ENCODE measurements around the gene LIN9. TPM values are rescaled to one million over a fixed set of nuclear protein-coding genes. Genes with fewer than 3 reads are reported as not detected.

Gene LIN9
- total RNA-seq, 2 experiments from 2014 or later: 10.2 to 11.3 TPM

DNA sequence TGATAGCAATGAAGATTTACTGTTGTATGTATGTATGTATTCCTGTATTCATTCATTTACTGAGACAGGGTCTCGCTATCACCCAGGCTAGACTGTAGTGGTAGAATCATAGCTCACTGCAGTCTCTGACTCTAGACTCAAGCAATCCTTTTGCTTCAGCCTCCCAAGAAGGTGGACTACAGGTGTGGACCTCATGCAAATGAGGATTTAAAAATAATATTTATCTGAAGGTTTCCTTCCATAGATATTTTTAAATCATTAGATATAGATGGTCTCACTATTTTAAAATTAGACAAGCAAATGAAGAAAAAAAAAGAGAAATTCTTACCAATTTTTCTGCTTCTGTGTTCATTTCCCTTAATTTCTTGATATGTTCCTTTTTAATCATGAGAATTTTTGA lies 58.5 kb downstream of the LIN9 start:
- Mint-ChIP-seq H3K27ac (no peak overlapping the region), H3K27me3 (no peaks in the 10 kb centered on the region), H3K4me3 (no peak overlapping the region), H3K36me3 (ENCODE audit: low read depth) (peaks cover 19% of the 10 kb centered on the region), H3K4me1 (ENCODE audit: low read depth) (no peaks in the 10 kb centered on the region), H3K9me3 (no peaks in the 10 kb centered on the region)
- DNase-seq (no peak), ATAC-seq (no peak)
- TF ChIP-seq, protein P1, sequence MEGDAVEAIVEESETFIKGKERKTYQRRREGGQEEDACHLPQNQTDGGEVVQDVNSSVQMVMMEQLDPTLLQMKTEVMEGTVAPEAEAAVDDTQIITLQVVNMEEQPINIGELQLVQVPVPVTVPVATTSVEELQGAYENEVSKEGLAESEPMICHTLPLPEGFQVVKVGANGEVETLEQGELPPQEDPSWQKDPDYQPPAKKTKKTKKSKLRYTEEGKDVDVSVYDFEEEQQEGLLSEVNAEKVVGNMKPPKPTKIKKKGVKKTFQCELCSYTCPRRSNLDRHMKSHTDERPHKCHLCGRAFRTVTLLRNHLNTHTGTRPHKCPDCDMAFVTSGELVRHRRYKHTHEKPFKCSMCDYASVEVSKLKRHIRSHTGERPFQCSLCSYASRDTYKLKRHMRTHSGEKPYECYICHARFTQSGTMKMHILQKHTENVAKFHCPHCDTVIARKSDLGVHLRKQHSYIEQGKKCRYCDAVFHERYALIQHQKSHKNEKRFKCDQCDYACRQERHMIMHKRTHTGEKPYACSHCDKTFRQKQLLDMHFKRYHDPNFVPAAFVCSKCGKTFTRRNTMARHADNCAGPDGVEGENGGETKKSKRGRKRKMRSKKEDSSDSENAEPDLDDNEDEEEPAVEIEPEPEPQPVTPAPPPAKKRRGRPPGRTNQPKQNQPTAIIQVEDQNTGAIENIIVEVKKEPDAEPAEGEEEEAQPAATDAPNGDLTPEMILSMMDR (IDR thresholded peaks at IDR 0.05): no peak
- CTCF ChIA-PET: no interaction called here
- POLR2A ChIA-PET: no interaction called here
- intact Hi-C loops (cut with micrococcal nuclease): no loop called here

DNA sequence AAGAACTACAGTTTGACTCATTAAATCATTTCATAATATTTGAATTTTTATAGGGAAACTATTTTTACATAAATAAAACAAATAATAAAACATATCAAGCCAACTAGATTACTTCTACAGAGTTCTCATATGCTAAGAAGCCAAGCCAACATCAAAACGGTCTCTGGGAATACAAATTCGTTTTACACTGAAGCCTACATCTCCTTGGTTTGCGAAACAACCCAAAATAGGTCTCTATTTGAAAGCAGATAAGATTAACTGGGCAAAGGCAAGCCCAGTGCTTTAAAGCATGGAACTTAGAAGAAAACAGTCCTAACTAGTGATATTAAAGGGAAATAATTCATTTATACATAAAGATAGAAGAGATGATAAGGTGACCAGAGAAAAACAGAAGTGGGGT lies 60.2 kb downstream of the LIN9 start:
- Mint-ChIP-seq H3K4me1 (ENCODE audit: low read depth) (no peaks in the 10 kb centered on the region), H3K9me3 (no peaks in the 10 kb centered on the region), H3K27me3 (no peaks in the 10 kb centered on the region), H3K36me3 (ENCODE audit: low read depth) (peaks cover 22% of the 10 kb centered on the region), H3K27ac (no peak overlapping the region), H3K4me3 (no peak overlapping the region)
- CTCF ChIA-PET: no interaction called here
- ATAC-seq (no peak), DNase-seq (no peak)
- POLR2A ChIA-PET: no interaction called here
- TF ChIP-seq, protein P1 (IDR thresholded peaks at IDR 0.05): no peak
- intact Hi-C loops (cut with micrococcal nuclease): no loop called here

DNA sequence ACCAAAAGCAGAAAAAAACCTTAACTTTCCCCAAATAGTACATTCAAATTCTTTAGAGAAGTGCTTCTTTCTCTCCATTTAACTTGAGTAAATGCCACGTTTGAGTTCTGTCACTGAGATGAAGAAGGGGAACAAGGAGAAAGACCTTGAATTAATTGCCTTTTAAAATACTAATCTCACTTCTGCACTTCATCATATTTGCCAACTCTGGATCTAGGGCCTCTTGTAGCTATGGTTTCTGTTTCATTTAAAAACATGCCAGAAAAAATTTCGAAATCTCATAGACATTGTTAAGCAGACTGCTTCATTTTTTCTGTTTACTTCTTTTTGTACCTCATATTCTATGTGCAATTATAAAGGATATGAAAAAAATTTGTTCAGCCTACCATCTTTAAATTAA lies 60.9 kb downstream of the LIN9 start:
- peaks cover 22% of the 10 kb centered on the region for H3K36me3 Mint-ChIP-seq (ENCODE audit: low read depth)

DNA sequence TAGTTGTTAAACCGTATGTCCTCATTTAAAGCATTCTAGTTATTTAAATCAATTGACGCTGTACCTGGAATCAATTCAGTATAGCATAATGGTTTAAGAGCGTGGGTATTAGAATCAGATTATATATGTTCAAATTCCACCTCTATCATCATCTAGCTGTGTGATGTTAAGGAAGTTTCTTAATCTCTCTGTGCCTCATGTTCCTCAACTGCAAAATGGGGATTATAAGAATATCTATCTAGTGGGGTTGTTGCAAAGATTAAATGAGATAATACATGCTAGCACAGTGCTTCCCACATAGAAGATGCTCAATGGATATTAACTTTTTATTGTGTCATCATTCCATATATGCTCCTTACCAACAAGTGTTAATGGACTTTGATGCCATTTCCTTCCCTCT lies 69.5 kb downstream of the LIN9 start:
- no peak overlapping the region for H3K4me3 Mint-ChIP-seq
- no peaks in the 10 kb centered on the region for H3K9me3 Mint-ChIP-seq
- DNase-seq (no peak), ATAC-seq (no peak)
- H3K27ac Mint-ChIP-seq: no peak overlapping the region
- CTCF ChIA-PET: interaction anchor here (1.0 kb wide), 1 partner anchor 114 kb away, joined by 3 read pairs; no protein-coding TSS in a partner anchor
- H3K4me1 Mint-ChIP-seq (ENCODE audit: low read depth): no peaks in the 10 kb centered on the region
- TF ChIP-seq, protein P1 (IDR thresholded peaks at IDR 0.05): no peak
- POLR2A ChIA-PET: no interaction called here
- intact Hi-C loops (cut with micrococcal nuclease): no loop called here
- H3K27me3 Mint-ChIP-seq: no peaks in the 10 kb centered on the region
- H3K36me3 Mint-ChIP-seq (ENCODE audit: low read depth): peaks cover 20% of the 10 kb centered on the region

More for the DNA sequence above, 60.9 kb downstream of the LIN9 start:
- POLR2A ChIA-PET: no interaction called here
- Mint-ChIP-seq H3K27ac (no peak overlapping the region), H3K4me1 (ENCODE audit: low read depth) (no peaks in the 10 kb centered on the region), H3K4me3 (no peak overlapping the region), H3K27me3 (no peaks in the 10 kb centered on the region), H3K9me3 (no peaks in the 10 kb centered on the region)
- TF ChIP-seq, protein P1 (IDR thresholded peaks at IDR 0.05): no peak
- ATAC-seq (no peak), DNase-seq (no peak)
- intact Hi-C loops (cut with micrococcal nuclease): no loop called here
- CTCF ChIA-PET: no interaction called here

DNA sequence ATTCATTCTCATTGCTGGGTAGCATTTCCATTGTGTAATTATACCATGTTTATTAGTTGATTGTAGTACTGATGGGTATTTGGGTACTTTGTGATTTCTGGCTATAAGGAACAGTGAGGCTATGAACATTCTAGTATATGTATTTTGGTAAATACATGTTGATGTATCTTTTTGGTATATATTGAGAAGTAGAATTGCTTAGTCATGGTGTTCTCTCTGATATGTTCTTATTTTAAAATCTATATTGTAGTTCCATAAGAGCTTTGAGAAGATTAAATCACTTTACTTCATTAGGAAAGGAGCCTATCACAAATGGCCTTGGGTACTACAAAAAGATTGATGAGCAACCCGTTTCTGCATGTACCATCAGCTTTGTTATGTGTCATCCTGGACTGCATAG lies 72.1 kb downstream of the LIN9 start:
- no peak overlapping the region for H3K27ac Mint-ChIP-seq
- no peaks in the 10 kb centered on the region for H3K9me3 Mint-ChIP-seq
- POLR2A ChIA-PET: no interaction called here
- no peak for ATAC-seq
- no peaks in the 10 kb centered on the region for H3K27me3 Mint-ChIP-seq
- H3K4me3 Mint-ChIP-seq: no peak overlapping the region
- CTCF ChIA-PET: interaction anchor here (1.3 kb wide), 1 partner anchor 96 kb away, joined by 3 read pairs; no protein-coding TSS in a partner anchor
- intact Hi-C loops (cut with micrococcal nuclease): no loop called here
- H3K36me3 Mint-ChIP-seq (ENCODE audit: low read depth): peaks cover 24% of the 10 kb centered on the region
- no peak for DNase-seq
- H3K4me1 Mint-ChIP-seq (ENCODE audit: low read depth): no peaks in the 10 kb centered on the region
- TF ChIP-seq, protein P1 (IDR thresholded peaks at IDR 0.05): no peak

Measured in activated CD8-positive, alpha-beta T cell treated with anti-CD3 and anti-CD28 coated beads for 36 hours (primary cell).